Muscle layer of colon (tissue), 2 donors: ENCODE measurements around the gene NISCH.

Experiments used
- H3K27ac ChIP-seq: one replicate; pipeline ENCODE4 v1.7.0; 2013; ENCODE audit warnings: low read depth, mild to moderate bottlenecking, low read length, moderate library complexity
- H3K27me3 ChIP-seq, 2 donors: one replicate each; pipeline ENCODE4 v1.7.0; 2013; ENCODE audit warnings: low read length in 2 of 2, mild to moderate bottlenecking in 2 of 2; ENCODE audit not compliant: insufficient read depth in 2 of 2, control insufficient read depth in 1 of 2
- H3K36me3 ChIP-seq: one replicate; pipeline ENCODE4 v1.7.0; 2013; ENCODE audit warnings: mild to moderate bottlenecking, low read length; ENCODE audit not compliant: insufficient read depth
- H3K4me1 ChIP-seq: one replicate; pipeline ENCODE4 v1.7.0; 2013; ENCODE audit warnings: mild to moderate bottlenecking, low read length; ENCODE audit not compliant: insufficient read depth
- H3K4me3 ChIP-seq, 2 donors: one replicate each; pipeline ENCODE4 v1.7.0; 2013; ENCODE audit warnings: low read length in 2 of 2, low read depth in 1 of 2, mild to moderate bottlenecking in 1 of 2, moderate library complexity in 1 of 2
- H3K9ac ChIP-seq: one replicate; pipeline ENCODE4 v1.7.0; 2013; ENCODE audit warnings: low read length
- H3K9me3 ChIP-seq: one replicate; pipeline ENCODE4 v1.7.0; 2013; ENCODE audit warnings: mild to moderate bottlenecking, low read length
- donor health status: abdominal sarcoma.
- donor health status: Adenocarcinoma of cecum.

Gene NISCH

GRCh38 chr3:52530918-52531826 is 75.8 kb downstream of the NISCH start:
- peaks cover 17% of the 10 kb centered on the region for H3K4me1 ChIP-seq
- H3K9me3 ChIP-seq = no peaks in the 10 kb centered on the region
- no peak overlapping the region for H3K9ac ChIP-seq
- peaks cover 5% of the 10 kb centered on the region for H3K36me3 ChIP-seq
- H3K4me3 ChIP-seq = no peak overlapping the region
- no peaks in the 10 kb centered on the region for H3K27me3 ChIP-seq
- H3K27ac ChIP-seq = no peak overlapping the region

DNA sequence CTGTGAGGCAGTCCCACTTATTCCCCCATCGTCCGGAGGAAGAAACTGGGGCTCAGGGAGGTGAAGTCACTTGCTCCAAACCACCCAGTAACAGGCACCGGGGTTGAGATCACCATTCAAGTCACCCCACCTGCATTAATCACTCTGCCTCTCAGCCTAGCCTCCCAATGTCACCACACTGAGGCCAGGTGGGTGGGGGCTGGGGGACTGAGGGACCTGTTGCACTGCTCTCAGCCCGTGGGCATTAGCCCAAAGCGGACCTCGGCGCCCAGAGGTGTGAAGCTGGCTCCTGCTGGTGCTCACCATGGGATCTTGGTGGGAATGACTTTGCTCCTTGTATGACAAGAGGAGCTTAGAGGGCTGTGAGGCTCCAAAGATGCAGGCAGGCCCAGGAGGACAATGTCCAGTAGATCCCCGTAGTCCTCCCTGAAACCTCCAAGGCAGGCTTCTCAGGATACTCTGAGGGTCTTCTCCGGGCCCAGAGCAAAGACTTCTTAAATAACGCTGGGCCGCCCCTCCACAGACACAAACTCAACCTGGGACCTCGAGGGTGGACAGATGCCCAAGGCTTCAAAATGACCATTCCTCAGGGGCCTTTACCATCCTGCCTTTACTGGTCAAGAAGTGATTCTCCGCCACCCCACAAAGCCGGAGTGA is 76.6 kb downstream of the NISCH start:
- Histone ChIP-seq H3K36me3 (peaks cover 5% of the 10 kb centered on the region), H3K27me3 (no peaks in the 10 kb centered on the region), H3K9me3 (no peaks in the 10 kb centered on the region), H3K27ac (no peak overlapping the region), H3K4me3 (no peak overlapping the region), H3K9ac (no peak overlapping the region), H3K4me1 (peaks cover 17% of the 10 kb centered on the region)

DNA sequence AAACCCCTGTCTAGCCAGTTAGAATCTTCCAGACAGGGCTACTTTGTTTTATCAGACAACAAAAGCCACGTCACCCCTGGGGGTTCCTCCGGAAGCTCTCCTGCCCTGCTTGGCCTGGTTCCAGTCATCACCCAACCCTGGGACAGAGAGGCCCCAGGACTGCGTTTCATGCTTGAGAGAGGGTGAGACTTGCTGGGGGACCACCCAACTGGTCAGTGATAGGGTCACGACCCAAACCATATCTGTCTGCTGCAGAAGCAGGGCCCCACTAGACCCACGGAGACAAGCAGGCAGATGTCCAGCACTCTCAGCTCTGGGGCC is 77.1 kb downstream of the NISCH start:
- no peak overlapping the region for H3K9ac ChIP-seq

DNA sequence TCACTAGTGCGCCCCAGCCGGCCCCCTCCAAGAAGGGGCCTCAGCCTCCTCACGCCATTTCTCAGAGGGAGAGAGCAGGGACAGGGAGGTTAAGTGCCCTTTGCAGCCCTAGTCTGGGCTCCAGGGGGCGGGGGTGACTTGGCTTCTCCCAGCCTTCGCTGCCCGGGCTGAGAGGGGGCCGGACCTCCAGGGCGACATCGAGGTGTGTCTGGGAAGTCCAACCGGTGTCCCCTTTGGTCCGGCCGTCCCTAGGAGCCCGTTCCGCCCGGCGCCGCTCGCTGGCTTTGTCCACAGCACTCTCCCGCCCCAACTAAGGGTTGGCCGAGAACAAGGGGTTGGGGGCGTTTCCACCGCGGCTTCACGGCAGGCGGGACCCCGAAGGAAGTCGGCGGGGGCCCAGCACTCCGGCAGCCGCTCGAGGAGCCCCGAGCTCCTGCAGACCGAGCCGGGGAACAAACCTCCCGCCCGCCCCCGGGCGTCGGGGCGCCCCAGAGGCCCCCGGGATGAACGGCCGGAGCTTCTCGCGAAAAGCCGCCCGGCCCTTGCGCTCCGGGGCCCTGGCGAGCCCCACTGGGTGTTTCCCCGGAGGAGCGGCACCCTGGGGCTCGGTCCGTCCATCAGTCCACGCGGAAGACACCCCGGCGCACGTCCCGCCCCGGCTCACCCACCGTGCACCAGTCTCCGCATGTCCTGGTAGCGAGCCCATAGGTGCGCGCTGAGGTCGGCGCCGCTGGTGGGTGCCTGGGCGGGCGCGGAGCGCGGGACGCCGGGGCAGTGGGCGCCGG is 77.6 kb downstream of the NISCH start:
- H3K9me3 ChIP-seq = no peaks in the 10 kb centered on the region
- peak overlapping the region; percentile 23 for H3K27ac ChIP-seq
- peak overlapping the region; percentile 23 to 42 for H3K4me3 ChIP-seq
- H3K27me3 ChIP-seq = no peaks in the 10 kb centered on the region
- no peaks in the 10 kb centered on the region for H3K36me3 ChIP-seq
- H3K9ac ChIP-seq = no peak overlapping the region
- peaks cover 26% of the 10 kb centered on the region for H3K4me1 ChIP-seq

More for the DNA sequence above, 77.1 kb downstream of the NISCH start:
- H3K4me3 ChIP-seq = peak overlapping the region in 1 of 2 donors; percentile 23
- H3K36me3 ChIP-seq = peaks cover 3% of the 10 kb centered on the region
- H3K9me3 ChIP-seq = no peaks in the 10 kb centered on the region
- H3K4me1 ChIP-seq = peaks cover 20% of the 10 kb centered on the region
- H3K27ac ChIP-seq = no peak overlapping the region
- H3K27me3 ChIP-seq = no peaks in the 10 kb centered on the region

GRCh38 chr3:52533623-52534280 is 78.3 kb downstream of the NISCH start, which contains the start of gene NT5DC2:
Gene NT5DC2, minus strand, starts transcription at chr3:52533857. Its CDS starts 120 bp downstream, at chr3:52533737.
- no peak within 1 kb of the TSS for H3K9ac ChIP-seq
- H3K9me3 ChIP-seq = no peaks in the 10 kb centered on the region
- no peaks in the 10 kb centered on the region for H3K36me3 ChIP-seq
- no peaks in the 10 kb centered on the region for H3K27me3 ChIP-seq
- peaks cover 30% of the 10 kb centered on the region for H3K4me1 ChIP-seq
- peak within 1 kb of the TSS; percentile 63 for H3K27ac ChIP-seq
- H3K4me3 ChIP-seq = peak within 1 kb of the TSS; percentile 54 to 61

DNA sequence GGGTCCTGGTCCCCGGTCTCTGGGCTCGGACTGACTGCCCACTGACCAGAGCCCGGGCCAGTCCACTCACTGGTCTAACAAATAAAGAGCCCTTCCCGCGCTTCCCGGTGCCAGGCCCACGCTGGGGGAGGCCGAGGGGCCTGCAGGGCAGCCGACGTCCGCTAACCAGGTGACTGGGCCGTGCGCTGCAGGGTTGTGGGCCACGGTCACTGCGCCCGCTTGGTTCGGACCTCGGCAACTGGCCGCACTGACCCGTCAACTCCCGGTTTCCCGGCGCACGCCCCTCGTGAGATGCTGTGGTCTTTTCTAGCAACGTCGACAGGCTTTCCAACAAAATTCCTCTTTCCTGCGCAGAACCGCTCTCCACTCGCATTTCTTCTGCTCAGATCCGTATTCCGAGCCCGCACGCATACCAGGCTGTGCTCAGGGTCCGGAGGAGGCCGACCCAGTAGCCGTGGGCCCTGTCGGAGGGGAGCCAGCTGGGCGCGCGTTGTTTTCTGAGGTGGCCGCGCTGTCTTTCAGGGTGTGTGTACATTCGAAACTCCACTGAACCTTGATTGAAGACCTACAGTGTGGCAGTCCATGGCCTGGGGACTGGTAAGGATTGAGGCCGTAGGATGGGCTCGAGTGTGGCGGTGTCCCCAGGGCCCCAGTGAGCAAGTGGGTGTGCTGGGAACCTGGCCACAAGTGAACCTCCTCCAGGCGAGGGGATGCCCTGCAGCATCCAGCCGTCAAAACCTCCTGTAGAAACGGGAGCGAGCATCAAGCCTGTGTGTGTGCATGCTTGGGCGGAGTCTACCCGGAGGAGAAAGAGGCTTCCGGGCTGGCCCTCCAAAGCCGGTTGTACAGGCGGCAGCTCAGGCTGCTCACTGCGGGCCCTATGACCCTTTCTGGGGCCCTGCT is 79.1 kb downstream of the NISCH start:
- H3K9ac ChIP-seq = no peak overlapping the region
- peak overlapping the region; percentile 54 to 61 for H3K4me3 ChIP-seq
- no peaks in the 10 kb centered on the region for H3K27me3 ChIP-seq
- H3K4me1 ChIP-seq = peaks cover 37% of the 10 kb centered on the region
- H3K9me3 ChIP-seq = no peaks in the 10 kb centered on the region
- peak overlapping the region; percentile 63 for H3K27ac ChIP-seq
- H3K36me3 ChIP-seq = no peaks in the 10 kb centered on the region

DNA sequence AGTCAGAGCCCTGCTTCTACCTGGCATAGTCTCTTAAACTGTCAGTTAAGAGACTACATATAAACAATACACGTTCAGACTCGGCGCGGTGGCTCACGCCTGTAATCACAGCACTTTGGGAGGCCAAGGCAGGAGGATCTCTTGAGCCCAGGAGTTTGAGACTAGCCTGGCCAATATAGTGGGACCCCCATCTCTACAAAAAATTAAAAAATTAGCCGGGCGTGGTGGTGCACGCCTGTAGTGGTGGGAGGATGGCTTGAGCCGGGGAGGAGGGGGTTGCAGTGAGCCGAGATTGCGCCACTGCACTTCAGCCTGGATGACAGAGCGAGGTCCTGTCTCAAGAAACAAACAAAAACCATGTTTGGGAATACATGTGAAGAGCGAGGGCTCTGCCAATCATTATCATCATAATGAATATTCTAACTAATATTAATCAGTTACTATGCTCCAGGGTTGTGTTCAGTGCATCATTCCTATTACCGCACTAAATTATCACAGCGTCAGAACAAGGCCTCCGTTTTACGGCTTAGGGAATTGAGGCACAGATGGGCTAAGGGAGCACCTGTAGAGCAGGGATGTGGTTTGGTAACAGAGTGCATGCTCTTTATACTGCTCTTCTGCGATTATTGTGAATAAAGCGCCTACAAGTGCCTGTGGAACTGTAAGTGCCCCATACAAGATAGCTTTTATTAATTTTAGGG is 80.2 kb downstream of the NISCH start:
- no peaks in the 10 kb centered on the region for H3K27me3 ChIP-seq
- no peak overlapping the region for H3K9ac ChIP-seq
- peak overlapping the region; percentile 21 to 38 for H3K4me3 ChIP-seq
- no peaks in the 10 kb centered on the region for H3K9me3 ChIP-seq
- H3K27ac ChIP-seq = peak overlapping the region; percentile 54
- H3K36me3 ChIP-seq = peaks cover 5% of the 10 kb centered on the region
- peaks cover 37% of the 10 kb centered on the region for H3K4me1 ChIP-seq

GRCh38 chr3:52536112-52536368 is 80.6 kb downstream of the NISCH start:
- Histone ChIP-seq H3K4me1 (peaks cover 37% of the 10 kb centered on the region), H3K4me3 (peak overlapping the region; percentile 21 to 38), H3K36me3 (peaks cover 5% of the 10 kb centered on the region), H3K9ac (no peak overlapping the region), H3K27ac (peak overlapping the region; percentile 54), H3K27me3 (no peaks in the 10 kb centered on the region), H3K9me3 (no peaks in the 10 kb centered on the region)

DNA sequence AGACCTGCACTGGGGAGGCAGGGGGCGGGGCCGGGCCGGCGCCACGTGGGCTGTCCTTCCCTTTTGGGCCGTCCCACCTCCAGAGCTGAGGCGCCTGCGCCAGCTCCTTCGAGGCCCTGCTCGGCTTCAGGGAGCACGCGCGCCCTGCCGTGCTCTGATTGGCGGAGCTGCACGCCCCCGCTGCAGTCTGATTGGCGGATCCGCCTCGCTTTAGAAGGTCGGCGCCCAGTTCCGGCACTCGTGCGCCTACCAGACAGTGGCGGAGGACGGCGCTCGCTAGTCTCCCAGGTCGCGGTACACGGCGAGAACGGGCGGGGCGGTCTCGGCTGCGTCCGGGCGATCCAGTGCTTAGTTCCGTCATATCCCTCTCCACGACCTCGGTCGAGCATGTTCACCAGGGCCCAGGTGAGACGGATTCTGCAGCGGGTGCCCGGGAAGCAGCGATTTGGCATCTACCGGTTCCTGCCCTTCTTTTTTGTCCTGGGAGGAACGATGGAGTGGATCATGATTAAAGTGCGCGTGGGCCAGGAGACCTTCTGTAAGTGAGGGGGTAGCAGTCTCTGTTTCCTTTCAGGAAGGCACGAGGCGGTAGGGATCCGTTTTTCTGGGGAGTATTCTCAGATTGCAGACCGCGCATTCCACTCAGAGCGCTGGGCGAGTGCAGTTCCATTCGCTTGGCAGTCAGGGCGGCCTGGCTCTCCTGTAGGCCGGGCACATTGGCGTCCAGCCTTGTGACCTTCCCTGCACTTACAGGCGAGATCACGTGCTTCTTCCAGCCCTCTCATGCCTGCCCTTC is 81.2 kb downstream of the NISCH start, which contains the start of gene UQCC5:
TSS of gene UQCC5 (plus strand) at position 237 of the 796 bp plus-strand sequence. CDS start at position 388, 151 bp downstream.
- peak within 1 kb of the TSS; percentile 47 for H3K9ac ChIP-seq
- H3K27me3 ChIP-seq = no peaks in the 10 kb centered on the region
- H3K9me3 ChIP-seq = no peaks in the 10 kb centered on the region
- peaks cover 5% of the 10 kb centered on the region for H3K36me3 ChIP-seq
- peak within 1 kb of the TSS; percentile 74 to 84 for H3K4me3 ChIP-seq
- H3K4me1 ChIP-seq = peaks cover 37% of the 10 kb centered on the region
- H3K27ac ChIP-seq = peak within 1 kb of the TSS; percentile 91
